CD14-positive monocyte (primary cell): ENCODE data around the gene SIPA1L2. TPM values are rescaled to one million over a fixed set of nuclear protein-coding genes. Genes with fewer than 3 reads are reported as not detected.

Experiments
- DNase-seq, 3 donors: peaks; one replicate each; pipeline ENCODE4 v3.0.0-alpha.2; 2011 to 2022
- H2AFZ ChIP-seq: 2 replicates; pipeline ENCODE4 v1.6.0; 2012; ENCODE audit warnings: mild to moderate bottlenecking, low read depth, low read length, inconsistent platforms; ENCODE audit not compliant: insufficient read depth, poor library complexity, severe bottlenecking
- H3K27ac ChIP-seq, 2 donors: 1 replicate in 1 of 2; 2 replicates in 1 of 2; pipeline ENCODE4 v1.5.1; 2012 to 2013; ENCODE audit warnings: low read length in 2 of 2, control low read depth in 1 of 2, inconsistent platforms in 1 of 2, low read depth in 1 of 2, mild to moderate bottlenecking in 1 of 2
- H3K27me3 ChIP-seq, 2 donors: one replicate each; pipeline versions ENCODE4 v1.6.0 to v1.6.1; 2011 to 2013; ENCODE audit warnings: low read length in 2 of 2; ENCODE audit not compliant: control insufficient read depth in 2 of 2, insufficient read depth in 2 of 2
- H3K36me3 ChIP-seq, 2 donors: replicated peaks in 1 of 2; 1 replicate in 1 of 2; 2 replicates in 1 of 2; pipeline versions ENCODE4 v1.5.1 to v1.6.1; 2012 to 2013; ENCODE audit warnings: low read length in 2 of 2, control low read depth in 1 of 2, inconsistent platforms in 1 of 2, mild to moderate bottlenecking in 1 of 2; ENCODE audit not compliant: insufficient read depth in 2 of 2, control insufficient read depth in 1 of 2
- H3K4me1 ChIP-seq, 2 donors: 1 replicate in 1 of 2; 2 replicates in 1 of 2; pipeline versions ENCODE4 v1.5.1 to v1.6.1; 2012 to 2013; ENCODE audit warnings: low read length in 2 of 2, control low read depth in 1 of 2, inconsistent platforms in 1 of 2, mild to moderate bottlenecking in 1 of 2, moderate library complexity in 1 of 2; ENCODE audit not compliant: insufficient read depth in 2 of 2, control insufficient read depth in 1 of 2
- H3K4me2 ChIP-seq: replicated peaks from 2 replicates; pipeline ENCODE3; 2012; ENCODE audit warnings: low read length, moderate library complexity, mild to moderate bottlenecking; ENCODE audit not compliant: poor library complexity, severe bottlenecking; ENCODE audit errors: extremely low read depth
- H3K4me3 ChIP-seq, 3 experiments: fragments of 200-600 bp in 1 of 3; sonication (generic) in 1 of 3; replicated peaks in 1 of 3; 1 replicate in 2 of 3; 2 replicates in 1 of 3; pipeline ENCODE4 v1.5.1; 2011 to 2013; ENCODE audit warnings: low read length in 3 of 3, mild to moderate bottlenecking in 3 of 3, control low read depth in 2 of 3, low read depth in 2 of 3, inconsistent platforms in 1 of 3, moderate library complexity in 1 of 3
- H3K79me2 ChIP-seq: 2 replicates; pipeline ENCODE4 v1.6.0; 2012; ENCODE audit warnings: mild to moderate bottlenecking, control low read depth, inconsistent platforms, low read length, moderate library complexity; ENCODE audit not compliant: insufficient read depth
- H3K9ac ChIP-seq: 2 replicates; pipeline ENCODE4 v1.6.0; 2017; ENCODE audit warnings: low read length, mild to moderate bottlenecking; ENCODE audit not compliant: insufficient read depth, poor library complexity, severe bottlenecking
- H3K9me3 ChIP-seq, 2 donors: replicated peaks in 1 of 2; 1 replicate in 1 of 2; 2 replicates in 1 of 2; pipeline versions ENCODE4 v1.5.1 to v1.6.1; 2012 to 2013; ENCODE audit warnings: low read length in 2 of 2, control low read depth in 1 of 2; ENCODE audit not compliant: control insufficient read depth in 1 of 2, insufficient read depth in 1 of 2
- H4K20me1 ChIP-seq: 2 replicates; pipeline ENCODE4 v1.6.0; 2012; ENCODE audit warnings: mild to moderate bottlenecking, low read length, control low read depth, moderate library complexity; ENCODE audit not compliant: insufficient read depth
- H3K27ac Mint-ChIP-seq, 7 donors: one replicate each; pipeline ENCODE4 v1.8.0; 2020; ENCODE audit warnings: mild to moderate bottlenecking in 7 of 7, mixed read lengths in 7 of 7, moderate library complexity in 6 of 7, inconsistent platforms in 2 of 7
- H3K27me3 Mint-ChIP-seq, 3 donors: one replicate each; pipeline ENCODE4 v1.8.0; 2021 to 2022; ENCODE audit warnings: low read depth in 3 of 3, mild to moderate bottlenecking in 3 of 3, mixed read lengths in 3 of 3, moderate library complexity in 3 of 3, inconsistent platforms in 1 of 3
- H3K36me3 Mint-ChIP-seq, 2 donors: one replicate each; pipeline ENCODE4 v1.8.0; 2020; ENCODE audit warnings: mixed read lengths in 2 of 2, inconsistent platforms in 1 of 2, mild to moderate bottlenecking in 1 of 2
- H3K4me1 Mint-ChIP-seq: one replicate; pipeline ENCODE4 v1.8.0; 2020; ENCODE audit warnings: mild to moderate bottlenecking, mixed read lengths
- H3K4me3 Mint-ChIP-seq, 2 donors: one replicate each; pipeline ENCODE4 v1.8.0; 2020; ENCODE audit warnings: mild to moderate bottlenecking in 2 of 2, mixed read lengths in 2 of 2, moderate library complexity in 1 of 2
- H3K9me3 Mint-ChIP-seq, 7 donors: one replicate each; pipeline ENCODE4 v1.8.0; 2020 to 2022; ENCODE audit warnings: mixed read lengths in 7 of 7, mild to moderate bottlenecking in 6 of 7, moderate library complexity in 6 of 7, inconsistent platforms in 2 of 7
- WGBS: methylation state at CpG from one replicate; pipeline ENCODE4 v1.1.5; 2013; ENCODE audit warnings: missing lambda C conversion rate; ENCODE audit not compliant: insufficient coverage; 5-methylcytosine and 5-hydroxymethylcytosine counted together
- intact Hi-C, 2 donors: fragments of 100-400 bp; cut with micrococcal nuclease; formaldehyde crosslinking; loops; one replicate each; pipeline versions ENCODE4 v1.15.0 to v1.15.1; 2023
- polyA plus RNA-seq, 3 donors: library from polyadenylated mRNA; depleted of rRNA in 1 of 3; unstranded in 2 of 3; stranded (reverse) in 1 of 3; fragments of 300-500 nt in 2 of 3; fragments of >200 nt in 1 of 3; fragmentation: Illumina TruSeq in 2 of 3; gene quantifications; 1 replicate in 2 of 3; 2 replicates in 1 of 3; pipeline ENCODE4 v1.2.3, GENCODE V29; 2012 to 2021
- TF ChIP-seq, protein P1 (sequence below): fragments of 200-600 bp; IDR thresholded peaks from one replicate; pipeline ENCODE4 v1.8.0; 2022; ENCODE audit warnings: antibody characterized with exemption, mild to moderate bottlenecking

Gene SIPA1L2
- polyA plus RNA-seq, 3 donors: 0.64 to 6.8 (median 1.3) TPM

DNA sequence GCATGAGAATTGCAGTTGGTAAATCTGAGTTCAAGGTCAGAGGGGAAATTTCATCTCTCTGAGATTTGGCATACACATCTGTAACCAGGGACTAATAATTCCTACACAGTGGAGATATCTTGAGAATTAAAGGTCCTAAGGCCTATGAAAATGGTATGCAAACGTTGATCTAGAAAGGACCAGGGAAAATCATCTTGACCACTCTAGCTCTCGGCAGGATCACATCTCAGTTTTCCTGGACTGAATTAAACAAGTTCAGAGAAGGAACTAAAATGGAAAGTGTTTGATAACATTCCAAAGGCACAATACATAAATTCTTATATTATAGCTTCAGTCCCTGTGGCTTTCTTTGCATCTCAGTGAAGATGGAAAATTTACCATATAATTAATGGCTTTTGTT, 28.5 kb upstream of the SIPA1L2 start:
- Mint-ChIP-seq H3K27ac (no peak overlapping the region), H3K4me3 (no peak overlapping the region), H3K27me3 (peaks cover 2 to 7% (median 2%) of the 10 kb centered on the region in 3 donors), H3K4me1 (peaks cover 34% of the 10 kb centered on the region), H3K9me3 (peaks cover 0 to 3% (median 0%) of the 10 kb centered on the region in 7 donors), H3K36me3 (no peaks in the 10 kb centered on the region)
- DNase-seq: no peak
- Histone ChIP-seq H3K9ac (no peak overlapping the region), H3K27ac (no peak overlapping the region), H3K4me1 (peaks cover 24 to 25% of the 10 kb centered on the region in 2 donors), H3K9me3 (no peaks in the 10 kb centered on the region), H3K79me2 (no peaks in the 10 kb centered on the region), H3K36me3 (no peaks in the 10 kb centered on the region), H3K27me3 (peaks cover 0 to 4% of the 10 kb centered on the region in 2 donors), H3K4me3 (no peak overlapping the region), H4K20me1 (no peaks in the 10 kb centered on the region), H2AFZ (no peak overlapping the region), H3K4me2 (no peak overlapping the region)
- TF ChIP-seq, protein P1, sequence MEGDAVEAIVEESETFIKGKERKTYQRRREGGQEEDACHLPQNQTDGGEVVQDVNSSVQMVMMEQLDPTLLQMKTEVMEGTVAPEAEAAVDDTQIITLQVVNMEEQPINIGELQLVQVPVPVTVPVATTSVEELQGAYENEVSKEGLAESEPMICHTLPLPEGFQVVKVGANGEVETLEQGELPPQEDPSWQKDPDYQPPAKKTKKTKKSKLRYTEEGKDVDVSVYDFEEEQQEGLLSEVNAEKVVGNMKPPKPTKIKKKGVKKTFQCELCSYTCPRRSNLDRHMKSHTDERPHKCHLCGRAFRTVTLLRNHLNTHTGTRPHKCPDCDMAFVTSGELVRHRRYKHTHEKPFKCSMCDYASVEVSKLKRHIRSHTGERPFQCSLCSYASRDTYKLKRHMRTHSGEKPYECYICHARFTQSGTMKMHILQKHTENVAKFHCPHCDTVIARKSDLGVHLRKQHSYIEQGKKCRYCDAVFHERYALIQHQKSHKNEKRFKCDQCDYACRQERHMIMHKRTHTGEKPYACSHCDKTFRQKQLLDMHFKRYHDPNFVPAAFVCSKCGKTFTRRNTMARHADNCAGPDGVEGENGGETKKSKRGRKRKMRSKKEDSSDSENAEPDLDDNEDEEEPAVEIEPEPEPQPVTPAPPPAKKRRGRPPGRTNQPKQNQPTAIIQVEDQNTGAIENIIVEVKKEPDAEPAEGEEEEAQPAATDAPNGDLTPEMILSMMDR: no peak
- WGBS: no CpG with 5 or more reads among the region's 2 CpGs
- intact Hi-C loops: no loop called here

DNA sequence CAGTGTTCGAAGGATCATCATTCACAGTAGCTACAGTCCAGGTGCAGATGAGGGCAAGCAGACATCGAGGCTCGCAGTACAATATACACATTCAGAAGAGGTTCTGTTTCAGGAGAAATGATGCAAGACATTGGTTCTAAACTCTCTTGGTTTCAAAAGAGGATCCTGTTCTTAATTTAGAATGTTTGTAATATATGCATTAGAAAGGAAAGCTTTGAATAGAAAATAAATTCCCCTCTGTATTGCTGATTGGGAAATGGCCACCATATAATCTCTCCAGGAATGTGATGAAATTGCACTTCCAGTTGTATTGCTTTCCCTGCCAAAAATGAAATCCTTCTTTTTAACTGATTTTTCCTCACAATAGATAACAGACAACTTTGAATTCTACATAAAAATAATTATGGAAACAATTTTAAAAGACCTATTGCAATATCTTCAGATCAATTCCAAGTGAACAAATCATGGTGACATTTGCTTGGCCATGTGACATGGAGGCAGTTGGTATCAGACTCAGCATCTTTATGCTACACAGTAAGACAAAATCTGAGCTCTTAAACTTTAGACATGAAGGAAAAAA, 27.6 kb upstream of the SIPA1L2 start:
- H4K20me1 ChIP-seq: no peaks in the 10 kb centered on the region
- peaks cover 2 to 7% (median 2%) of the 10 kb centered on the region in 3 donors for H3K27me3 Mint-ChIP-seq
- H3K27ac ChIP-seq: no peak overlapping the region
- peak overlapping the region in 1 of 2 donors; percentile 44 for H3K4me3 Mint-ChIP-seq
- H3K79me2 ChIP-seq: no peaks in the 10 kb centered on the region
- H3K4me2 ChIP-seq: no peak overlapping the region
- H3K9ac ChIP-seq: no peak overlapping the region
- peaks cover 34% of the 10 kb centered on the region for H3K4me1 Mint-ChIP-seq
- H3K27ac Mint-ChIP-seq: peak overlapping the region in 2 of 7 donors; percentile 22 to 34
- H3K36me3 ChIP-seq: no peaks in the 10 kb centered on the region
- H2AFZ ChIP-seq: no peak overlapping the region
- intact Hi-C loops: no loop called here
- H3K36me3 Mint-ChIP-seq: no peaks in the 10 kb centered on the region
- H3K4me1 ChIP-seq: peaks cover 24 to 25% of the 10 kb centered on the region in 2 donors
- H3K27me3 ChIP-seq: peaks cover 0 to 4% of the 10 kb centered on the region in 2 donors
- TF ChIP-seq, protein P1: no peak
- no peaks in the 10 kb centered on the region for H3K9me3 ChIP-seq
- no peaks in the 10 kb centered on the region for H3K9me3 Mint-ChIP-seq
- no CpG with 5 or more reads among the region's 3 CpGs for WGBS
- peak in 1 of 3 donors; percentile 8 for DNase-seq
- no peak overlapping the region for H3K4me3 ChIP-seq
